HG02759 (cell line): Measurements from ENCODE around the gene OMG.
"Not testable (repeated sequence)": the region's sequence is repeated elsewhere in the genome, so short reads cannot be mapped to it uniquely, and the experiment has no call there.

Source experiments
- ATAC-seq: cut with Tn5 transposase; IDR thresholded peaks from one replicate; pipeline ENCODE4 v1.9.1; 2021; ENCODE audit warnings: mild to moderate bottlenecking, moderate library complexity; ENCODE audit not compliant: unreplicated experiment

Gene OMG

GRCh38 chr17:31266042-31266441, 31.0 kb downstream of the OMG start:
- no peak for ATAC-seq

DNA sequence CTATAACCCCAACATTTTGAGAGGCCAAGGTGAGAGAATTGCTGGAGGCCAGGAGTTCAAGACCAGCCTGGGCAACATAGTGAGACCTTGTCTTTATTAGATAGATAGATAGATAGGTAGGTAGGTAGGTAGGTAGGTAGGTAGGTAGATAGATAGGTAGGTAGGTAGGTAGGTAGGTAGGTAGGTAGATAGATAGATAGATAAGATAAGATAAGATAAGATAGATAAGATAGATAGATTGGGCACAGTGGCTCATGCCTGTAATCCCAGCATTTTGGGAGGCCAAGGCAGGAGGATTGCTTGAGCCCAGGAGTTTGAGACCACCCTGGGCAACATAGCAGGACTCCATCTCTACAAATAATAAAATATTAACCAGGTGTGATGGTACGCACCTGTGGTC, 34.1 kb downstream of the OMG start:
- not testable (repeated sequence) for ATAC-seq

DNA sequence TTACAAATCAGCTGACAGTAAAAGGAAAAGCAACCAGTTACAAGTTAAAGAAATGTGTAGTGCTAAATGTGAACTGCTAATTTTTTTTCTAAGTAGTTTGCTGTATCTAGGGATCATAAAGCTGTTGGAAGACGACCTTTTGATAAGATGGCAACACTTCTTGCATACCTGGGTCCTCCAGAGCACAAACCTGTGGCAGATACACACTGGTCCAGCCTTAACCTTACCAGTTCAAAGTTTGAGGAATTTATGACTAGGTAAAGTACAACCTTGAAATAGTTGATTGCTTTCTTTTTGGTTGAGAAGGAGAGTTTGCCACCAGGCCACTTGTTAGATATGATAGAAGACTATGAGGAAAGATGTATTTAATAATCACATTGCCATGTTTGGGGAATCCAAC, 35.4 kb downstream of the OMG start:
- no peak for ATAC-seq

DNA sequence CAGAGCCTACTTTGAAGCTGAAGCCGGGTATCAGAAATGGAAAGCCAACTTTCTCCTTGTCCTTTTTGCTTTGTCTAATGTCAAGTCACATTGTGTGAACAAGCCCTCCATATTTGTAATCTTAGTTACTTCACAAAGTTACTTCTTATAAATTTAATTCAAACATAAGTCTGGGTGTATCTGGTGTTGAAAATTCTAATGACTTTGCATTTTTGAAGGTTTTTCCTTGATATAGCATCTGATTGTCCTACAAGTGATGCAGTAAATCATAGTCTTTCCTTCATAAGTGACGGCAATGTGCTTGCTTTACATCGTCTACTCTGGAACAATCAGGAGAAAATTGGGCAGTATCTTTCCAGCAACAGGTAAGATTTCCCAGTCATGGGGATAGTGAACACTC, 36.9 kb downstream of the OMG start:
- no peak for ATAC-seq

DNA sequence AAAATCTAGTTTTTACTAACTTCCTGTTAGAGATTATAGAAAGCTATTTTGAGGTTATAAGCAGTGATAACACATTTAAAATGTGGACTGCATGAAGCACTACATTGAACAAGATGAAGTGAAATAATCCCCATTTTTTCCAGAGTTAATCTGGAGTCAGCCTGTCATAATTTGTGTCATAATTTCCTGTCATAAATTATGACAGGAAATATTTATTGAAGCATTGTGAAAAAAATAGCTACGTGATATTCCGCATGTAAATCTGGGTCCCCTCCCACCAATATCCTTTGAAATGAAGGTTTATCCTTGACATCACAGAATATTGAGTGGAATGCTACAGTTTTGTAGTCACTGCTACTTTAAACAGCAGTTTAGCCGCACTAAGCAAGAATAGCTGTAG, 40.1 kb downstream of the OMG start:
- no peak for ATAC-seq

GRCh38 chr17:31254654-31255053, 42.4 kb downstream of the OMG start:
- no peak for ATAC-seq

DNA sequence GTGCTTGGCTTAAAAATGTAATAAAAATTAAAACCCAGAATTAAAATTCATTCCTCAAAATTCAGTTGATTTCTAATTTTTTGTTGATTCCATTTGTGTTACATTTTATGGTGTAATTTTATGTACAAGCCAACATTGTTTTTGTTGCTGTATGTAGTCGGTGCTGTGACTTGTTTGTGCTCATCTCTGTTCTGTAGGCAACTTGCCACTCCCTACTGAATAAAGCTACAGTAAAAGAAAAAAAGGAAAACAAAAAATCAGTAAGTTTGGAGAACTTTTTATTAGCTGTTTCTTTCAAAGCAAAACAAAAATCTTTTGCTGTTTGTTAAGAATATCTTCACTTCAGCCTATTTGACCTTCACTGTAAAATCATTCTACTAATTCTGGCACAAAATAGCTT, 44.3 kb downstream of the OMG start:
- no peak for ATAC-seq

- no peak for ATAC-seq
These were observed 45.1 kb downstream of the OMG start for GRCh38 chr17:31251970-31252328.

- ATAC-seq, result no peak
These were observed 45.7 kb downstream of the OMG start for GRCh38 chr17:31251105-31251969.

- ATAC-seq, result no peak
These were observed 46.8 kb downstream of the OMG start for GRCh38 chr17:31250229-31250628.

DNA sequence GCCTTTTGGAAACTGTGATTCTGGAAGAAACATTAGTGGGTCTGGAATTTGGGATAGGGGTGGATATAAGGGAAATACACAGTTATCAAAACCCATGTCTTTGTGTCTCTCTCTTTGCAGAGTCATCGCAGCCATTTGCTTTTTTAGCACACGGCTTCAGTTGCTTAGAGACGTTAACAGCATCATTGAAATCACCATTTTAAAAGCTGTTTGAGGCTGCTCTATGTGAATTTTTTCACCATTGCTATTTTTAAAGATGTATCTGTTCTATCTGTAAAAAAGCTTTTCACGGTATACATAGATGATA, 47.3 kb downstream of the OMG start:
- ATAC-seq, result no peak

DNA sequence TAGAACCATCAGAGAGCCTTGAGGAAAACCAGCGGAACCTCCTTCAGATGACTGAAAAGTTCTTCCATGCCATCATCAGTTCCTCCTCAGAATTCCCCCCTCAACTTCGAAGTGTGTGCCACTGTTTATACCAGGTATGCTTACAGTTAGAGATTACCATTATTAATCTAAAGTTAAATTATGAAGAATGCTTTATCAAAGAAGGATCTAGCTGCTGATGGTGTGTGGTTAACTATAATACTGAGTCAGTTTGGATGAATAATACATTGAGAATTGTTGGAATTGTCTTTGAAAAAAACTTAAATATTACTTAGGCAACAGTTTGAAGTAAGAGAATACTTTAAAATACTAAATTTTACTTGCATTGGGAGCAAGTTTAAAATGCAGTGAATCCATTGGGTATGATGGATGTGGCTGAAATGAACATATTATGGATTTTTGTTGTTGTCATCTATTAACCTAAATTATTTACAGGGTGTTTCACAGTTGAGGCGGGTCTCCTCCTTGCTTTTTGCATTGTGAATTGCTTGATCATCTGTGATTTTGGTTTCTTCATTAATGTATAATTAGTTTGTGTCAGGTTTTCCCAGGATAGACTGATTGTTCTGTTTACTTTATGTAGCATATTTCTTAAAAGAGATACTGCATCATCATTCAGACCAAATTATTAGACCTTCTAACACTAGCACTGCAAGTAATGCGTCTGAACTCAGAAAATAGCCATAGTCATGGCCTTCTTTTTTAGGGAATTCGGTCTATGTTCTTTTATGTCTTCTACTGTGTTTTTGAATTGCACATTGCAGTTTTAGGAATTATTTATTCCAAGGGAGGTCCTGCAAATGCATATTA, 47.8 kb downstream of the OMG start:
- no peak for ATAC-seq
